HepG2 (cell line): ENCODE results near the gene SPDYE16. TPM values are rescaled to one million over a fixed set of nuclear protein-coding genes. Genes with fewer than 3 reads are reported as not detected.

ENCODE experiments used
- FOXO1 ChIP-seq: sonication (generic); formaldehyde crosslinking; IDR thresholded peaks from 2 replicates; pipeline ENCODE4 v1.4.0; 2020; ENCODE audit warnings: missing genetic modification reagents
- IRX3 ChIP-seq: sonication (generic); formaldehyde crosslinking; IDR thresholded peaks from 2 replicates; pipeline ENCODE4 v1.8.1; 2023; ENCODE audit warnings: mild to moderate bottlenecking, low read depth, missing genetic modification reagents, borderline replicate concordance
- POLR2AphosphoS2 ChIP-seq: IDR thresholded peaks from 2 replicates; pipeline ENCODE4 v1.6.1; 2011; ENCODE audit warnings: low read depth, low read length, improper control_type of control experiment
- TSC22D2 ChIP-seq: sonication (generic); formaldehyde crosslinking; IDR thresholded peaks from 2 replicates; pipeline ENCODE4 v1.5.1; 2020; ENCODE audit warnings: missing genetic modification reagents, mild to moderate bottlenecking, borderline replicate concordance
- ZIK1 ChIP-seq: sonication (generic); formaldehyde crosslinking; IDR thresholded peaks from 2 replicates; pipeline ENCODE4 v1.5.0; 2020; ENCODE audit warnings: mild to moderate bottlenecking, low read depth, missing genetic modification reagents, borderline replicate concordance
- ZNF44 ChIP-seq: sonication (generic); formaldehyde crosslinking; IDR thresholded peaks from 2 replicates; pipeline ENCODE4 v1.5.1; 2020; ENCODE audit warnings: mild to moderate bottlenecking, missing genetic modification reagents
- ZNF496 ChIP-seq: sonication (generic); formaldehyde crosslinking; IDR thresholded peaks from 2 replicates; pipeline ENCODE4 v1.8.1; 2023; ENCODE audit warnings: mild to moderate bottlenecking, moderate library complexity, missing genetic modification reagents; ENCODE audit not compliant: insufficient replicate concordance
- ZNF768 ChIP-seq: sonication (generic); formaldehyde crosslinking; IDR thresholded peaks from 2 replicates; pipeline ENCODE4 v1.4.0; 2020; ENCODE audit warnings: missing genetic modification reagents
- ZNF883 ChIP-seq: sonication (generic); formaldehyde crosslinking; IDR thresholded peaks from 2 replicates; pipeline ENCODE4 v1.5.1; 2020; ENCODE audit warnings: mild to moderate bottlenecking, missing genetic modification reagents; ENCODE audit errors: not compliant biosample characterization
- polyA plus RNA-seq, 8 experiments: library from polyadenylated mRNA; depleted of rRNA in 3 of 8; stranded (reverse) in 7 of 8; unstranded in 1 of 8; fragments of >200 nt; fragmentation: Illumina TruSeq in 4 of 8; extraction: Trizol in 4 of 8; gene quantifications; 2 replicates each; pipeline versions ENCODE4 v1.2.1 to v1.2.3, GENCODE V29; 2011 to 2016; ENCODE audit warnings: low read depth in 4 of 8, missing spikeins in 1 of 8, mixed read lengths in 1 of 8; ENCODE audit not compliant: insufficient read depth in 1 of 8
- total RNA-seq, 5 experiments: library from RNA; depleted of rRNA; stranded (reverse); fragments of >200 nt; fragmentation: Illumina TruSeq; extraction: Trizol; gene quantifications; 2 replicates each; pipeline ENCODE4 v1.2.3, GENCODE V29; 2016; ENCODE audit warnings: low read depth in 1 of 5
- TF ChIP-seq, protein P1 (sequence below): sonication (generic); formaldehyde crosslinking; IDR thresholded peaks from 2 replicates; pipeline ENCODE4 v1.4.0; 2020; ENCODE audit warnings: missing genetic modification reagents
- TF ChIP-seq, protein P2 (sequence below): sonication (generic); formaldehyde crosslinking; IDR thresholded peaks from 2 replicates; pipeline ENCODE4 v1.4.0; 2020; ENCODE audit warnings: mild to moderate bottlenecking, missing genetic modification reagents
- TF ChIP-seq, protein P3 (sequence below): sonication (generic); formaldehyde crosslinking; IDR thresholded peaks from 2 replicates; pipeline ENCODE4 v1.4.0; 2020; ENCODE audit warnings: low read depth, mild to moderate bottlenecking, missing genetic modification reagents
- TF ChIP-seq, protein P4 (sequence below), 2 experiments: fragments of 450-650 bp in 1 of 2; sonication (generic) in 1 of 2; formaldehyde crosslinking in 1 of 2; IDR thresholded peaks; 2 replicates each; pipeline versions ENCODE4 v1.6.1 to v1.8.0; 2016 to 2022; ENCODE audit warnings: antibody characterized with exemption in 1 of 2, mild to moderate bottlenecking in 1 of 2, missing genetic modification reagents in 1 of 2

Gene SPDYE16
- total and polyA plus RNA-seq, 2 of the 13 experiments (the other 11 are each of a cell fraction or from before 2014, with no cell fraction given): 0.11 TPM; not detected in 1

DNA sequence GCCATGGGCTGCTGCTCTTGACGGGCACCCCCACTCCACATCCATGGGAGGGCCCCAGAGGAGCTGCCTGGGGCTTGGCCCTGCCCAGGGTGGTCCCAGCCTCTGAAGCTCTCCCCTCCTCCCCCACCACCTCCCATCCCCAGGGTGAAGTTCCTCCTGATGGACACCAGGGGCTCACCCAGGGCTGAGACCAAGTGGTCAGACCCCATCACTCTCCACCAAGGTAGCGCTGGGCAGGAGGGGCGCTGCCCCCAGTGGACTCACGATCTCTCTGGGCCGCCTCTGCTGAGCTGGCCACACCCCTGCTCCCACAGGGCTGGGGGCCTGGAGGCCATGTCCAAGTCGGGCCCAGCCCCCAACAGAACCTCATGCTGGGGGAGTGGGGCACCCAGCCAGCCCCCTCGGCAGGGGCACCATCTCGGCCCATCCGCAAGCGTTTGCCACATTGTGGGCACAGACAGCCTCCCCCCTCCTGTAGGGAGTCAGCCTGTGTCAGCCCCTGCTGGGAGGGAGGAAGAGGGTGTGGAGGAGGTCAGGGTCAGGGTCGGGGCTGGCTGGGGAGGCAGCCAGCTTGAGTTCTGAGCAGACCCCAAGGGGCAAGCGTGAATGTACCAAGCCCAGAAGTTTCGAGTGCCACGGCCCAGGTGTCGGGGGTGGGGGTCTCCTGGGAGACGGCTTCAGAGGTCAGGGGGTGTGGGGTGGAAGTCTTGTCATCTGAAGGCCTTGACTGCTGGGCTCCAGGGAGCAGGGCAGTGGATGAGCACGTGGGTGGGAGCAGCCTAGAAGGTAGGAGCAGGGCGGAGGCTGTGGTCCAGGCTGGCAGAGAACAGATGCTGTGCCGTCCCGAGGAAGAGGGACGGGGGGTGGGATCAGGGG lies 29.9 kb downstream of the SPDYE16 start (continued):
- TF ChIP-seq, protein P1, sequence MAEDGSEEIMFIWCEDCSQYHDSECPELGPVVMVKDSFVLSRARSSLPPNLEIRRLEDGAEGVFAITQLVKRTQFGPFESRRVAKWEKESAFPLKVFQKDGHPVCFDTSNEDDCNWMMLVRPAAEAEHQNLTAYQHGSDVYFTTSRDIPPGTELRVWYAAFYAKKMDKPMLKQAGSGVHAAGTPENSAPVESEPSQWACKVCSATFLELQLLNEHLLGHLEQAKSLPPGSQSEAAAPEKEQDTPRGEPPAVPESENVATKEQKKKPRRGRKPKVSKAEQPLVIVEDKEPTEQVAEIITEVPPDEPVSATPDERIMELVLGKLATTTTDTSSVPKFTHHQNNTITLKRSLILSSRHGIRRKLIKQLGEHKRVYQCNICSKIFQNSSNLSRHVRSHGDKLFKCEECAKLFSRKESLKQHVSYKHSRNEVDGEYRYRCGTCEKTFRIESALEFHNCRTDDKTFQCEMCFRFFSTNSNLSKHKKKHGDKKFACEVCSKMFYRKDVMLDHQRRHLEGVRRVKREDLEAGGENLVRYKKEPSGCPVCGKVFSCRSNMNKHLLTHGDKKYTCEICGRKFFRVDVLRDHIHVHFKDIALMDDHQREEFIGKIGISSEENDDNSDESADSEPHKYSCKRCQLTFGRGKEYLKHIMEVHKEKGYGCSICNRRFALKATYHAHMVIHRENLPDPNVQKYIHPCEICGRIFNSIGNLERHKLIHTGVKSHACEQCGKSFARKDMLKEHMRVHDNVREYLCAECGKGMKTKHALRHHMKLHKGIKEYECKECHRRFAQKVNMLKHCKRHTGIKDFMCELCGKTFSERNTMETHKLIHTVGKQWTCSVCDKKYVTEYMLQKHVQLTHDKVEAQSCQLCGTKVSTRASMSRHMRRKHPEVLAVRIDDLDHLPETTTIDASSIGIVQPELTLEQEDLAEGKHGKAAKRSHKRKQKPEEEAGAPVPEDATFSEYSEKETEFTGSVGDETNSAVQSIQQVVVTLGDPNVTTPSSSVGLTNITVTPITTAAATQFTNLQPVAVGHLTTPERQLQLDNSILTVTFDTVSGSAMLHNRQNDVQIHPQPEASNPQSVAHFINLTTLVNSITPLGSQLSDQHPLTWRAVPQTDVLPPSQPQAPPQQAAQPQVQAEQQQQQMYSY (CRISPR knock-in tag): no peak
- no peak for TF ChIP-seq IRX3 (CRISPR knock-in tag)
- TF ChIP-seq ZNF496: no peak
- no peak for TF ChIP-seq TSC22D2 (CRISPR knock-in tag)
- TF ChIP-seq, protein P2, sequence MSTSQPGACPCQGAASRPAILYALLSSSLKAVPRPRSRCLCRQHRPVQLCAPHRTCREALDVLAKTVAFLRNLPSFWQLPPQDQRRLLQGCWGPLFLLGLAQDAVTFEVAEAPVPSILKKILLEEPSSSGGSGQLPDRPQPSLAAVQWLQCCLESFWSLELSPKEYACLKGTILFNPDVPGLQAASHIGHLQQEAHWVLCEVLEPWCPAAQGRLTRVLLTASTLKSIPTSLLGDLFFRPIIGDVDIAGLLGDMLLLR: no peak
- TF ChIP-seq ZNF883 (CRISPR knock-in tag): peak; percentile 14
- no peak for TF ChIP-seq POLR2AphosphoS2
- TF ChIP-seq FOXO1 (CRISPR knock-in tag): no peak
- TF ChIP-seq, protein P3, sequence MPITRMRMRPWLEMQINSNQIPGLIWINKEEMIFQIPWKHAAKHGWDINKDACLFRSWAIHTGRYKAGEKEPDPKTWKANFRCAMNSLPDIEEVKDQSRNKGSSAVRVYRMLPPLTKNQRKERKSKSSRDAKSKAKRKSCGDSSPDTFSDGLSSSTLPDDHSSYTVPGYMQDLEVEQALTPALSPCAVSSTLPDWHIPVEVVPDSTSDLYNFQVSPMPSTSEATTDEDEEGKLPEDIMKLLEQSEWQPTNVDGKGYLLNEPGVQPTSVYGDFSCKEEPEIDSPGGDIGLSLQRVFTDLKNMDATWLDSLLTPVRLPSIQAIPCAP (CRISPR knock-in tag): no peak
- TF ChIP-seq, protein P4, sequence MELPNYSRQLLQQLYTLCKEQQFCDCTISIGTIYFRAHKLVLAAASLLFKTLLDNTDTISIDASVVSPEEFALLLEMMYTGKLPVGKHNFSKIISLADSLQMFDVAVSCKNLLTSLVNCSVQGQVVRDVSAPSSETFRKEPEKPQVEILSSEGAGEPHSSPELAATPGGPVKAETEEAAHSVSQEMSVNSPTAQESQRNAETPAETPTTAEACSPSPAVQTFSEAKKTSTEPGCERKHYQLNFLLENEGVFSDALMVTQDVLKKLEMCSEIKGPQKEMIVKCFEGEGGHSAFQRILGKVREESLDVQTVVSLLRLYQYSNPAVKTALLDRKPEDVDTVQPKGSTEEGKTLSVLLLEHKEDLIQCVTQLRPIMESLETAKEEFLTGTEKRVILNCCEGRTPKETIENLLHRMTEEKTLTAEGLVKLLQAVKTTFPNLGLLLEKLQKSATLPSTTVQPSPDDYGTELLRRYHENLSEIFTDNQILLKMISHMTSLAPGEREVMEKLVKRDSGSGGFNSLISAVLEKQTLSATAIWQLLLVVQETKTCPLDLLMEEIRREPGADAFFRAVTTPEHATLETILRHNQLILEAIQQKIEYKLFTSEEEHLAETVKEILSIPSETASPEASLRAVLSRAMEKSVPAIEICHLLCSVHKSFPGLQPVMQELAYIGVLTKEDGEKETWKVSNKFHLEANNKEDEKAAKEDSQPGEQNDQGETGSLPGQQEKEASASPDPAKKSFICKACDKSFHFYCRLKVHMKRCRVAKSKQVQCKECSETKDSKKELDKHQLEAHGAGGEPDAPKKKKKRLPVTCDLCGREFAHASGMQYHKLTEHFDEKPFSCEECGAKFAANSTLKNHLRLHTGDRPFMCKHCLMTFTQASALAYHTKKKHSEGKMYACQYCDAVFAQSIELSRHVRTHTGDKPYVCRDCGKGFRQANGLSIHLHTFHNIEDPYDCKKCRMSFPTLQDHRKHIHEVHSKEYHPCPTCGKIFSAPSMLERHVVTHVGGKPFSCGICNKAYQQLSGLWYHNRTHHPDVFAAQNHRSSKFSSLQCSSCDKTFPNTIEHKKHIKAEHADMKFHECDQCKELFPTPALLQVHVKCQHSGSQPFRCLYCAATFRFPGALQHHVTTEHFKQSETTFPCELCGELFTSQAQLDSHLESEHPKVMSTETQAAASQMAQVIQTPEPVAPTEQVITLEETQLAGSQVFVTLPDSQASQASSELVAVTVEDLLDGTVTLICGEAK (IDR thresholded peaks at IDR 0.05): no peak
- TF ChIP-seq, protein P4 (CRISPR knock-in tag; IDR thresholded peaks at IDR 0.05): no peak
- no peak for TF ChIP-seq ZIK1 (CRISPR knock-in tag)
- no peak for TF ChIP-seq ZNF44 (CRISPR knock-in tag)
- TF ChIP-seq ZNF768 (CRISPR knock-in tag): no peak; the same call in 1 of the 2 replicates
